Measurements from ENCODE around the gene ALK. TPM values are rescaled to one million over a fixed set of nuclear protein-coding genes. Genes with fewer than 3 reads are reported as not detected.
A peak's percentile ranks its signal among the peaks of the same experiment; 100 is the strongest.
"Not testable (repeated sequence)": the region's sequence is repeated elsewhere in the genome, so short reads cannot be mapped to it uniquely, and the experiment has no call there.

ALK gene
- total RNA-seq, 1 donor from 2014 or later = not detected

- ATAC-seq = no peak
- intact Hi-C loops (cut with micrococcal nuclease) = no loop called here
- DNase-seq = no peak
Observed at GRCh38 chr2:29273004-29273684, 648.2 kb downstream of the ALK start.

GRCh38 chr2:29272311-29272710, 649.1 kb downstream of the ALK start:
- ATAC-seq (no peak), DNase-seq (no peak)
- intact Hi-C loops (cut with micrococcal nuclease) = no loop called here

DNA sequence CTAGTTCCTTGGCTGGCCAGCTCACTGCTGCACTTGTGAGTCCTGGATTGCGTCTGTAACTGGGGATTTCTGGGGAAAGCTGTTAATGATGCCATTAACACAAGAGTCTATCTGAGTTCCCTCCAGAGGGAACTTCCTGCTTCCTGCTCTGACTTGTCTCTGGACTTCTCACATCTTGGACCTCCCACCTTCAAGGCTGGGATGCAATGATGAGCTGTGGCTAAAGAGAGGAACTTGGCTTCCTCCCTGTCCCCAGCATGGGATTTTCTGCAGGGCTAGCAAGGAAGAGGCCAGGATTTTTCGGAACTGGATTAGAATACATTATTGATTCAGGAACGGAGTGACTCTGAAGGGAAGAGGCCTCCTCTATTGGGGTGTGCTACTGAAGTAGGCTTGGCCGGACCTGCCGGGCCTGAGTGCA, 650.7 kb downstream of the ALK start:
- intact Hi-C loops (cut with micrococcal nuclease) = no loop called here
- ATAC-seq (no peak), DNase-seq (no peak)

DNA sequence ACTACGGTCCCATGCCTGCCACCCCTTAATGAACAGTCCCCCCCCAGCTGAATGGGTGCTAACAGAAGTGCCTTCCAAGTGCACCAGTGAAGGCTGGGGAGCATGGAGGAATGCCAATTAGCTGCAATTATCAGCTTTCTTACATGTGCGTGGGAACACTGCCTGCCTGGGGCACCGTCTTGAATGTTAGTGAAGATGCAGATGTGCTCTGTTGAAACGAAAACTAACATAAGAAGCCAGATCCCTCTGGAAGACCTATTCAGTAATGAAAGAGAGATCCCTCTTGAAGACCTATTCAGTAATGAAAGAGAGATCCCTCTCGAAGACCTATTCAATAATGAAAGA, 651.6 kb downstream of the ALK start:
- intact Hi-C loops (cut with micrococcal nuclease) = no loop called here
- DNase-seq (no peak), ATAC-seq (no peak)

GRCh38 chr2:29269095-29269764, 652.2 kb downstream of the ALK start:
- ATAC-seq = peak; percentile 70
- no peak for DNase-seq
- intact Hi-C loops (cut with micrococcal nuclease) = no loop called here

DNA sequence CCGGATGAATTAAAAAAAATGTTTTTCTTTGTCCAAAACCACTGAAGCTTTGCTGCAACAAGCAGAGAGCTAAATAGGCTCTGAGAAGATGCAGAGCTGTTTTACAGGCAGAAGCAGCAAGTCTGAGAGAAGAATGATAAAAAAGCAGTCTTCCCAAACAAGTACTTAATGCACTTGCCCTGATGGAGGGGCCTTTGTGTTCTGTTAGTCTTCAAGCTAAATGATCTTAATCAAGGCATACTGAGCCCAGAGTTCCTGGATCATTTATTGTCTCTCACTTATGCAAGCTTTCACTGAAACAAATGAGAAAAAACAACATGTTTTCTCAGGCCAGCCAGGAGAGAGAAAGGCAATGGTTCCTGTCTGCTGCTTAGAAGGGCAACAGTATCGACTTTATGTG, 653.7 kb downstream of the ALK start:
- DNase-seq (no peak), ATAC-seq (no peak)
- intact Hi-C loops (cut with micrococcal nuclease) = no loop called here

- intact Hi-C loops (cut with micrococcal nuclease) = no loop called here
- no peak for DNase-seq
Observed at GRCh38 chr2:29263886-29264285, 657.5 kb downstream of the ALK start.

GRCh38 chr2:29262681-29263260, 658.6 kb downstream of the ALK start:
- intact Hi-C loops (cut with micrococcal nuclease) = no loop called here
- ATAC-seq = no peak
- no peak for DNase-seq

More at GRCh38 chr2:29263886-29264285, 657.5 kb downstream of the ALK start:
- ATAC-seq = no peak

- no peak for ATAC-seq
Observed at GRCh38 chr2:29261003-29261402, 660.4 kb downstream of the ALK start.

GRCh38 chr2:29260142-29260772, 661.1 kb downstream of the ALK start:
- no peak for ATAC-seq
- intact Hi-C loops (cut with micrococcal nuclease) = no loop called here
- no peak for DNase-seq

More at GRCh38 chr2:29261003-29261402, 660.4 kb downstream of the ALK start:
- DNase-seq = no peak
- intact Hi-C loops (cut with micrococcal nuclease) = no loop called here

DNA sequence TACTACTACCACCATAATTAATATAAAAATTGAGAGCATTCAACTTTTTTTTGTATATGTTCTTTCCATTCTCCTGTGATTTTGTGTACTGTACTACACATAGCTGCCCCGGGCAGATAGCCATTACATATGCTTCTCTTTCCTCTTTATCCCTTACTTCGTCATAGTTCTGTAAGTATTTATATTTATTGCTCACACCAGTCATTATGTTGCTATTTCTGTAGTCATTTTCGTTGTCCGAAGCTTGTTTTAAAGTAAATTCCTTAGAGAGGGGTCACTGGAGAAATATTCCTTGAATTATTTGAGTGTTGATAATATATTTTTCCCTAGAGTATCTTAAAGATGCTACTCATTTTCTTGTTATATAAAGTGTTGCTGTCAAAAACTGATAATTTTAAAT, 662.2 kb downstream of the ALK start:
- DNase-seq = no peak

GRCh38 chr2:29255004-29255403, 666.4 kb downstream of the ALK start:
- DNase-seq (no peak), ATAC-seq (no peak)
- intact Hi-C loops (cut with micrococcal nuclease) = no loop called here

More for the DNA sequence above, 662.2 kb downstream of the ALK start:
- intact Hi-C loops (cut with micrococcal nuclease) = no loop called here
- ATAC-seq = no peak

GRCh38 chr2:29253495-29254275, 667.7 kb downstream of the ALK start:
- ATAC-seq; DNase-seq; intact Hi-C loops (cut with micrococcal nuclease): not testable (repeated sequence)

DNA sequence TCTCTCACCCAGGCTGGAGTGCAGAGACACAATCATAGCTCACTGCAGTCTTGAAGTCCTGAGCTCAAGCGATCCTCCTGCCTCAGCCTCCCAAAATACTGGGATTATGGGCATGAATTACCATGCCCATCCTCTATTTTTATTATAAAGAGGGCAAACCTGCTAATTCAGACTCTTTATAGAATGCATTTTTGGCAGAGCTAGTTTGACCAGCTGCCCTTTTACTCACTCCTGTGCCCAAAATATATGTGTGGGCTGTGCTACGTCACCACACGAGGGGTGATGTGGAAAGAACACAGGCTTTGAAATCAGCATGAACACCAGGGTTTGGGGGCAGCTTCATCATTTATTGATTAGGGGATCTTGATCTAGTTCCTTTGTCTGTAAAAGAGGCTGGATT, 668.4 kb downstream of the ALK start:
- intact Hi-C loops (cut with micrococcal nuclease) = no loop called here
- ATAC-seq = no peak
- DNase-seq = no peak

DNA sequence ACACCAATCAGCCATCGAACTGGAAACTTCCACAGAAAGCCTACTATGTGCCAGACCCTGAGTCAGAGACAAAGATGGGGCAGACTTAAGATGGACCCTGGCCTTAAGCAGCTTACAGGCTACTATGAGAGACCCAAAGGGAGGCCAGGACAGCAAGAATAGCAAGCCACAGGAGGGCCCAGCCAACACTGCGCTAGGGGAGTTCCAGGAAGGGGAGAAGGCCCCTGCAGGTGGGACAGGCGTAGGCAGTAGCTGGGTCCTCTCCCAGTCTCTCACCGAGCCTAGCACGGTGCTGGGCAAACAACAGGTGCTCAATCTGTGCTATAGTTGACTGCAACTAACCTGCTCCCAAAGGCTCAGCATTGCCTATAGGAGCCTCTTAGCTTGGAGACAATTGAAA, 670.0 kb downstream of the ALK start:
- ATAC-seq (no peak), DNase-seq (no peak)
- intact Hi-C loops (cut with micrococcal nuclease) = no loop called here

- intact Hi-C loops (cut with micrococcal nuclease) = no loop called here
- no peak for DNase-seq
- no peak for ATAC-seq
Observed at GRCh38 chr2:29250977-29251376, 670.4 kb downstream of the ALK start.

DNA sequence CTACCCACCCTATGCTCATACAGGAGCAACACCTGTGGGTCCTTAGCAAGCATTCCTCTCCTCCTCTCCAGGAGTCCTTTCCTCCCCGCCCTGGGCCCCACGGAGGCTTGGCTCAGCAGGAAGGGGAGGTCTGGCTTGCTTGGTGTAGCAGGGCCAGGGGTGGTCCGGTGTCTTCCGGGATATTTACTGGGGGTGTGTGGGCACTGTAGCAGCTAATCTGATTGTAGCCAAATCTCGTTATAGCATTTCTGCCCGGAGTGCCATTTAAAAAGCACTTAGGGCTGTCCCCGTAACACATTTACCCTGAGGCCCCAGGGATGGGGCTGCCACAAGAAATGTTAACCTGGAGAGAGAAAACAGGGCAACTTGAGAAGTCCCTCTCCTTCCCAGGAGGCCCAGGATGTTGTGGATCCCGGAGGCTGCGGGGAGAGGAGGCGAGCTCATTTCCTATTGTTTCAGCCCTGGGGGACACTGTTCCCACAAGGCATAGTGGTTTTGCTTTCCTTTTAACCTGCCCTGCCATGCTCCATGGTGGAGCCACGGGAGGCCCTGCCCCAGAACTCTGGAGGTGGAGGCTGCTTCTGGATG, 671.6 kb downstream of the ALK start:
- ATAC-seq = no peak
- intact Hi-C loops (cut with micrococcal nuclease) = no loop called here

DNA sequence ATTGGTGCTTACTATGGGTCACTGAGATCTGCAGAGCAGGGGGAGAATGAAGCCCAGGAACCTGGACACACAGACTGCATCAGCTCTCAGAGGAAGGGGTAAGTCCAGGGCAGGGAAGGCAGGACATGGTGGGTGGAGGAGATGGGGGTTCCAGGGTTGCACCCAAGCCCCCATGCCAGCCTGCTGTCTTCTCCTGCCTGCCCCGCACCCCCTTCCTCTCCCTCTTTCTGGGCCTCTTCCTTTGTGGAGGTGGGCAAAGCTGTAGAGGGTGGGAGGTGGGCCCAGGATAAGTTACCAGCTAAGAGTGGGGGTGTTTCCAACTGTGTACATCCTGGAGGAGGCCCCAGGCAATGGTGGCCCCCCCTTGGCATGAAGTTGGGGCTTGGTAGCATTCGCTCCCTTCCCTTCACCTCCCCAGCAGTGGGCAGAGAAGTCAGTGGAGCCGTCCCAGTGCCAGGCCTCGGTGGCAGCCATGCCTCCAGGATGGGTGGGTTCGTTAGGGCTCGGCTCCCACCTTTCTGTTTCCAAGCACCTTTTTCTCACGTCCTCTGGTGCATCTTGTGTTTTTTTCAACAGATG, 674.0 kb downstream of the ALK start:
- intact Hi-C loops (cut with micrococcal nuclease) = no loop called here
- ATAC-seq = no peak
- no peak for DNase-seq

More for the DNA sequence above, 671.6 kb downstream of the ALK start:
- no peak for DNase-seq

Data from left ventricle myocardium superior (tissue), 1 donor.